HG03097 (cell line): ENCODE results near the gene CNTD1.

Experiments
- ATAC-seq: cut with Tn5 transposase; IDR thresholded peaks from one replicate; pipeline ENCODE4 v1.9.1; 2021; ENCODE audit not compliant: unreplicated experiment, low FRiP score

CNTD1 gene

GRCh38 chr17:42779304-42779935 is 19.2 kb upstream of the CNTD1 start:
- ATAC-seq: no peak

- no peak for ATAC-seq
Measured at GRCh38 chr17:42779936-42780850, 18.5 kb upstream of the CNTD1 start, which contains the start of gene WNK4. TSS of gene WNK4 (plus strand) at chr17:42780610. CDS start at chr17:42780699, 89 bp downstream.

- no peak for ATAC-seq
Measured at GRCh38 chr17:42780851-42781638, 17.6 kb upstream of the CNTD1 start.

- no peak for ATAC-seq
Measured at GRCh38 chr17:42781639-42782165, 17.0 kb upstream of the CNTD1 start.

GRCh38 chr17:42782166-42783061 is 16.2 kb upstream of the CNTD1 start:
- ATAC-seq: no peak

GRCh38 chr17:42783062-42783790 is 15.4 kb upstream of the CNTD1 start:
- ATAC-seq: no peak

- ATAC-seq: no peak
Measured at GRCh38 chr17:42783791-42784138, 14.9 kb upstream of the CNTD1 start.

- no peak for ATAC-seq
Measured at GRCh38 chr17:42784409-42784808, 14.3 kb upstream of the CNTD1 start.

GRCh38 chr17:42784811-42785592 is 13.7 kb upstream of the CNTD1 start:
- ATAC-seq: no peak

GRCh38 chr17:42787266-42787665 is 11.4 kb upstream of the CNTD1 start:
- ATAC-seq: no peak

GRCh38 chr17:42791948-42792347 is 6.7 kb upstream of the CNTD1 start:
- ATAC-seq: no peak

GRCh38 chr17:42792545-42792944 is 6.1 kb upstream of the CNTD1 start:
- no peak for ATAC-seq

GRCh38 chr17:42795061-42795460 is 3.6 kb upstream of the CNTD1 start:
- no peak for ATAC-seq

- no peak for ATAC-seq
Measured at GRCh38 chr17:42795465-42795864, 3.2 kb upstream of the CNTD1 start.

- no peak for ATAC-seq
Measured at GRCh38 chr17:42796066-42796758, 2.4 kb upstream of the CNTD1 start.

GRCh38 chr17:42797067-42798007 is 1.3 kb upstream of the CNTD1 start:
- no peak for ATAC-seq

- ATAC-seq: no peak
Measured at GRCh38 chr17:42798011-42798382, 664 bp upstream of the CNTD1 start.
